GM12892 (cell line): ENCODE data around the gene TEX22.

Source experiments
- DNase-seq: peaks from one replicate; pipeline ENCODE4 v3.0.0; 2011; ENCODE audit not compliant: insufficient read length
- FAIRE-seq: peaks from 2 replicates; lab custom pipeline; 2011; peaks lifted over from hg19 to GRCh38; lab: Jason Lieb, UNC
- POLR2A ChIP-seq: IDR thresholded peaks from 2 replicates; pipeline ENCODE4 v1.6.1; 2011; ENCODE audit warnings: low read depth, low read length, control low read depth
- POLR2AphosphoS5 ChIP-seq: IDR thresholded peaks from 2 replicates; pipeline ENCODE4 v1.6.1; 2011; ENCODE audit warnings: low read depth, low read length, control low read depth
- TAF1 ChIP-seq: IDR thresholded peaks from 2 replicates; pipeline ENCODE4 v1.6.1; 2011; ENCODE audit warnings: low read depth, mild to moderate bottlenecking, control low read depth, low read length, borderline replicate concordance

The TEX22 gene

DNA sequence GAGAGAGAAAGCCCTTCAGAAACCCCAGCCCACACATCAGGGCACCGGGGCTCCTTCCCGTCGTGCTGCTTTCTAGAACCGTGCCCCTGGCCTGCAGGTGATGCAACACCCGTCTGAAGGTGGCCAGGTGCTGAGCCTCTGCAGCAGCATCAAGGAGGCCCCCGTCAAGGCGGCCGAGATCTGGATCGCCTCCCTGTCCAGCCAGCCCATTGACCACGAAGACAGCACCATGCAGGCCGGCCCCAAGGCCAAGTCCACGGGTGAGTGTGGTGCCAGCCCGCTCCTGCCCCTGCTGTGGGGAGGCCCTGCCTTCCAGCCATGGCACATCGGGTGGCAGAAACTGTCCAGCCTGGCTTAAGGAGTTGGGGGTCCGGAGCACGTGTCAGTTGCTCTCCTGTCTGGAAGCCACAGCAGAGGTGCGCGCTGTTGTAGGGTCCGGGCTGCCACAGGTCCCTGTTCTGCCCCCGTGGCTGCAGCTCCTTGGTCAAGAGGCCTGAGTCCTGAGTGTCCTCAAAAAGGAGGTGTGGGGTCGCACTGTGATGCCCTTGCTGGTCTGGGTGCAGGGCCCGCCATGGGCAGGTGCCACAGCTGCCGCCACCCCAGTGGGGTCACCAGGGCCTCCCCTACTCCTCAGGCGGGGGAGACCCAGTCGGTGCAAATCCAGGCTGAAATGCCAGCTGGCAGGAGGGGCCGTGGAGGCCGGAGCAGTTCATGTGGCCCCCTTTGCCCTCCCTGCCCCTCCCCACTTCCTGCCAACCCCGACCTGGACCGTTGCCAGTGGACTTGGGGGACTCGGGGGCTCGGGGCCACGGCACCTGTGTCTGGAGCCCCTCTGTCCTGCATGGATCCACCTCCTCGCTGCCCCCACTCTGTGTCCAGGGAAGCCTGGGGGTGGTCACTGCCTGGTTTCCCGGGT lies 31.0 kb upstream of the TEX22 start:
- FAIRE-seq, result no peak
- TF ChIP-seq POLR2AphosphoS5 (no peak), TAF1 (no peak), POLR2A (no peak)

DNA sequence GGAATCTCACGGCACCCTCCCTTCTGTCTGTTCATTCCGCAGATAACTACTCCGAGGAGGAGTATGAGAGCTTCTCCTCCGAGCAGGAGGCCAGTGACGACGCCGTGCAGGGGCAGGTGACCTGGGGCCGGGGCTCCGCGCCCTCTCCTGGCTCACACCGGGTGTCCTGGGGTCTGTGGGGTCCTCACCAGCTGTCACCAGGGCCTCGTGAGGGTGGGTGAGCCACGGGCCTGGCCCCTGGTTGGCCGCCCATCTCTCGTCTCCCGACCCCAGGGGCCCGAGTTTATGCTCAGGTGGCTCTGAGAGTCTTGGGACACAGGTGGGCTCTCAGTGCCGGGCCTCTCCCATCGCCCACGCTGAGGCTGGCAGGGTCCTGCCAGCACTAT lies 30.3 kb upstream of the TEX22 start:
- DNase-seq (no peak), FAIRE-seq (no peak)
- TF ChIP-seq TAF1 (no peak), POLR2A (no peak), POLR2AphosphoS5 (no peak)

More for the DNA sequence above, 31.0 kb upstream of the TEX22 start:
- no peak for DNase-seq

DNA sequence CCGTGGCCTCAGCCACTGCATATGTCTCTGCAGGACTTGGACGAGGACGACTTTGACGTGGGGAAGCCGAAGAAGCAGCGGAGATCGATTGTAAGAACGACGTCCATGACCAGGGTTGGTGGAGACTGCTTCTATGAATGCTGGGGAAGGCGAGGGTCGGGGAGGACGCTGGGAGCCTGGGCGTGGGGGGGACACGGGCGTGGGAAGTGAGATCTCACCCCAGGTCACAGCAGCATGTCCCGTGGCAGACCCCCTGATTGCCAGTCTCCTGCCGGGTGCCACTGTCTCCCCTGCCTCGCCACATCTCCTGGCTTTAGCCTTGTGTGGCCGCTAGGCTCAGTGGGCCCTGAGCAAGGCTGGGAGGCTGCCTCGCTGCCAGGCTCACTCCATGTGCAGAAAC lies 29.9 kb upstream of the TEX22 start:
- FAIRE-seq, result no peak
- no peak for TF ChIP-seq TAF1
- TF ChIP-seq POLR2A, result no peak
- no peak for TF ChIP-seq POLR2AphosphoS5
- DNase-seq, result no peak

DNA sequence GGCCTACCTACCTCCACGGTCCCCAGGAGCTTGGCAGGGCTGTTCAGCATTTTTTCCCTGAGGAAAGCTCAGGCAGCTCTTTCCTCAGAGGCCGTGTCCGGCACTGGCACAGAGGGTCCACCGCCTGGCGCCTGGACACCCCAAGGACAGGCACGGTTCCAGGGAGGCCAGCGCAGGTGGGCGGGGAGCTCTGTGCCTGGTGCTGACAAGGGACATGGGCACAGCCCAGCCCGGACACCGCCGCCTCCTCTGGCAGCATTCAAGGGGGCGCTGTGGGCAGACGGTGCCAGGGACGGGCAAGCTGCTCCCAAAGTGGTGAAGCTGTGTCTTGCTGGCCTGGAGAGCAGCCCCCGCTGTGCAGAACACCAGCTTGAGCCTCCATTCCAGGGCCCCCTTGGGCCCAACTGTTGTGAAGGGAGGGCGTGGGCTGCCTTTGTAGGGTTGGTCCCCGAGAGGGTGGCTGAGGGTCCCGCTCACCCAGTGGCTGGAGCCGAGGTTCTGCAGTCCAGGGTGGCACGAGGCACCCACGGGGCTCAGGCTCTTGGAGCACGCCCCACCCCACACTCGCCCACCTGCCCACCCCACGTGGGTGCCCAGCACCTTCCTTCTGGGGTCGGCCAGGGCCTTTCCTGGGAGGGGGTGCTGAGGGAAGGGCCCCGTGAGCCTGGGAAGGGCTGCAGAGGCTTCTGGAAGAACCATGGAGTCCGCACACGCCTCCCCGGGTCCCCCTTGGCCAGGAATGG lies 29.3 kb upstream of the TEX22 start:
- FAIRE-seq (no peak), DNase-seq (no peak)
- no peak for TF ChIP-seq TAF1

DNA sequence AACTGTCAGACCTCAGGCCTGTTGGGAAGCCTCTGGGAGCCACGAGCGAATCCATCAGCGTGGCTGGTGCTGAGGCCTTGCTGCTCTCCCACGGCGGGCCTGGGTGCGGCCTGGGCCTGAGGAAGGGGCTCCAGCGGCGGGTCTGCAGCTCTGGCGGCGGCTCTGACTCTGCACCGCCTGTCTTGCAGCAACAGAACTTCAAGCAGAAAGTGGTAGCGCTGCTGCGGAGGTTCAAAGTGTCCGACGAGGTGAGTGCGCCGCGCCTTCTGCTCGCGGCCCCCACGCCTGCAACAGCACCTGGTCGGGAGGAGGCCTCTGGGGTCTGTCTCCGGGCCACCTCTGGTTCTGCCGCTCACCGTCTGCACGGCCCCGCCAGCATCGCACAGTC lies 28.7 kb upstream of the TEX22 start:
- TF ChIP-seq POLR2A (no peak), TAF1 (no peak)
- FAIRE-seq (no peak), DNase-seq (no peak)

DNA sequence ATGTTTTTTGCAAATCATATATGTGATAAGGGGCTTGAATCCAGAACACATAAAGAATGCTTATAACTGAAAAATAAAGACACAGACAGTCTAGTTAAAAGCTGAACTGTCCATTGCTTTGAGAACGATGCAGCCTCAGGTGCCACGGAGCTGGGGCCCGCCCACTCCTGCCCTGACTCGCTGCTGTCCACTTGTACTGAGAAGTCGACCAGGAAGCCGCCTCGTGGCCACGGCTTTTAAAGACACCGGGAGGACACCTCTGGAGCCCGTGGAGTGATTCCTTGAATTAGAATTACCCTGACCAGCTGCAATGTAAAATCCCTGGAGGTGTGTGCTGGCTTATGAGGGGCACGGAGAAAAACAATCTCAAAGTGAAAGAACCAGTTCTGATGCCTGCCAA lies 23.9 kb upstream of the TEX22 start:
- TF ChIP-seq POLR2A (no peak), TAF1 (no peak), POLR2AphosphoS5 (no peak)
- no peak for DNase-seq
- no peak for FAIRE-seq

DNA sequence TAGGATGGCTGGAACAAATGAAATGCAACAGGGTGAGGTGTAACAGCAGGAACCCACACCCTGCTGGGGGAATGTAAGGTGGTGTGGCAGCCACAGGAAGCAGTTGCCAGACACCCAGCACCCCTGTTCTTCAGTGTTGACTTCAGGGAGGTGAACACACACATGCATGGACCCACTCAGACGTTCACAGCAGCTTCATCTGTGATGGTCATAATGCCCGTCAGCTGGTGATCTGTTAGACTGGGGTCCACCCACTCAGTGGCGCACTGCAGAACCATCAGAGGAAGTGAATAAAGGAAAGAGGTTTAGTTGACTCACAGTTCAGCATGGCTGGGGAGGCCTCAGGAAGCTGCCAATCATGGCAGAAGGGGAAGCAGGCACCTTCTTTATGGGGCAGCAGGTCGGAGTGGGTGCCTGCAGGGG lies 22.7 kb upstream of the TEX22 start:
- FAIRE-seq (peak; percentile 30), DNase-seq (no peak)
- TF ChIP-seq TAF1 (no peak), POLR2A (no peak), POLR2AphosphoS5 (no peak)

DNA sequence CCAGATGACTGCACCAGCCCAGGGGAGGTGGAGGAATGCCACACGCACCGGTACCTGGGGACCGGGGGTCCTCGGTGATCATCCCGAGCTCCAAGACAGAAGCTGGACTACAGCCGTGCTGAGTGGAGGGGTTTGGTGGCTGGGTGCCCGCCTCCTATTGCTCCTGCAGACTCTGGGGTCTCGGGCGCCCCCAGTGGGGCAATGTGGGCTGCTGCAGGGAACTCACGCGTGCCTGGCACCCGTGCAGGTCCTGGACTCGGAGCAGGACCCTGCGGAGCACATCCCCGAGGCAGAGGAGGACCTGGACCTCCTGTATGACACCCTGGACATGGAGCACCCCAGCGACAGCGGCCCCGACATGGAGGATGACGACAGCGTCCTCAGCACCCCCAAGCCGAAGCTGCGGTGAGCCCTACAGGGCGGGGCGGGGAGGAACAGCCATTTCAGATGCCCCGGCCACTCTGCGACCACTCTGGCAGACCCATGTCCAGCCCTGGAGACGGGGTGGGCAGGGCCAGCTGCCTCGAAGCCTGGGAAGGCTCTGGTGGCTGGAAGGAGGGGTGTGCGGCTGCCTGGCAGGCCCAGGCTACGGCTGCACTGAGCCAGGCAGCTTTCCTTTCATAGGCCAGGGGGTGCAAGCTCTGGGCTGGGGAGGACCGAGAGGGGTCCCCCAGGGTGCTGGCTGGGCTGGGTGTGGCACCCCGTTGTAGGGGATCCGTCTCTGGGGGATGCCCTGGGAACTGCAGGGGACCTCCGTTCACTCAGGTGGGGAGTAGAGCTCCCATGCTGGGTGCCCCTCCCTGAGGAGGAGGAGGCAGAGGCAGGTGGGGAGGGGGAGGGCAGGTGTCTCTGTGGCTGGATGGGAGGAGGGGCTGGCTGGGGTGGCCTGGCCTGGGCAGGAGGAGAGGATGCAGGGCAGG lies 21.6 kb upstream of the TEX22 start:
- TF ChIP-seq POLR2AphosphoS5 (no peak), POLR2A (no peak), TAF1 (no peak)
- DNase-seq, result no peak
- FAIRE-seq, result no peak

DNA sequence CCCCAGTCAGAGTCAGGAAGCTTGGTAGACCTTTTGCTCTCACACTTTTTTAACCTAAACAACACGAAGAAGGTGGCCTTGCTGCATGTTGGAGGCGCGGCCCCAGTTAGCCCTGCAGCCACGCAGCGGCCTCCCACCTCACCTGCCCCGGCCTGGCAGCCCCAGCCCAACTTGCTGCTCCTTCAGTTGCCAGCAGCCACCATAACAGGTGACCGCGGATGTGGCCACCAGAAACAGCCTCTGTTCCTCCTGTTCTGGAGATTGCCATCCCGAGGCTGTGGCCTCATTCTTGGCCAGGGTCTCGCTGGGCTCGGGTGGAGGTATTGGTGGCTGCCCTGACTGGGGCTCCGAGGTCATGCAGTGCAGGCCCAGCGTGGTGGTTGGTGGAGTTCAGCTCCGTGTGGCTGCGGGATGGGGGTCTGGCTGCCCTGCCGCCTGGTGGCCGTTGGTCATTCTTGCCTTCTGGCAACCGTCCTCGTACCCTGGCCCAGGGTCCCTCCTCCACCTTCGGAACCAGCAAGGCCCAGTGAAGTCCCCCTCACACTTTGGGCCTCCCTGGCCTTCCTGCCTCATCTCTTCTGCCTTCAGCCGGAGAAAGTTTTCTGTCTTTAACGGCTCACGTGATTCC lies 20.7 kb upstream of the TEX22 start:
- no peak for DNase-seq
- TF ChIP-seq POLR2A (no peak), TAF1 (no peak), POLR2AphosphoS5 (no peak)
- no peak for FAIRE-seq

DNA sequence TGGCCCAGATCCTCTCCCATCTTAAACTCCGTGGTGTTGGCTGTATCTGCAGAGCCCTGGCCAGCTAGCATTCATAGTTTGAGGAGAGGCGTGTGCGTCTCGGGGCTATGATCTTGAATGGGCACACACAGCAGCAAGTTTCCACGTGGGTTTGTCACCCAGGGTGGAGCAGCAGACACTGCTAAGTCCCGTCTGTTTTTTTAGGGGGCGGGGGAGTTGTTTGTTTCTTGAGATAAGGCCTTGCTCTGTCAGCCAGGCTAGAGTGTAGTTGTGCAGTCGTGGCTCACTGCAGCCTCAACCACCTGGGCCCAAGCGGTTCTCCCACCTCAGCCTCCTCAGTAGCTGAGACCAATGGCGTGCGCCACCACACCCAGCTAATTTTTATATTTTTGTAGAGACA lies 20.1 kb upstream of the TEX22 start:
- no peak for DNase-seq
- no peak for TF ChIP-seq POLR2A
- no peak for TF ChIP-seq TAF1
- TF ChIP-seq POLR2AphosphoS5, result no peak
- no peak for FAIRE-seq

DNA sequence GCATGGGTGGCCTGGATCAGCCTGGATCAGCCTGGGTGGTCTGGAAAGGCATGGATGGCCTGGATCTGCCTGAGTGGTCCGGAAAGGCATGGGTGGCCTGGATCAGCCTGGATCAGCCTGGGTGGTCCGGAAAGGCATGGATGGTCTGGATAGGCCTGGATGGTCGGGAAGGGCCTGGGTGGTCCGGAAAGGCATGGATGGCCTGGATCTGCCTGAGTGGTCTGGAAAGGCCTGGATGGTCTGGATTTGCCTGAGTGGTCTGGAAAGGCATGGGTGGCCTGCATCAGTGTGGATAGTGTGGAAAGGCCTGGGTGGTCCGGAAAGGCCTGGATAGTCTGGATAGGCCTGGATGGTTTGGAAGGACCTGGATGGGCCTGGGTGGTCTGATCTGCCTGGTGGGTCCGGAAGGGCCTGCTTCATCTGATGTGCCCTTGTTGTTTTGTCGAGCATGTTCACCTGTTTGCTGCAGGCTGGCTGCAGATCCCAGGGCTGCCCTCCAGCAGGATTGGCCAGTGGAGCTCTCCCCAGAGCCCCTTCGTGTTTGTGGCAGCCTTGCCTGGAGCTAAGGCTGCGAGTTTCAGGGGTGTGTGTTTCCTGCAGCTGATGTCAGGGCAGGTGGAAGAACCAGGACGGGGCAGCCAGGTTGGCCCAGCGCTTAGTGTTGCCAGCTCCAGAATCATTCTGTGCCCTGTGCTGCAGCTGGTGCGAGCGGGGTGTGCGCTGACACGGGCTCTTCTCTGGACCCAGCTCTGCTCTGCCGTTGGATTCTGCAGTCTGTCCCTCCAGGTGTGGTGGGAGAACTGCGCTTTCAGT lies 19.3 kb upstream of the TEX22 start:
- TF ChIP-seq POLR2A (no peak), POLR2AphosphoS5 (no peak), TAF1 (no peak)
- FAIRE-seq, result no peak
- no peak for DNase-seq
